HG02943 (cell line): ENCODE results near the gene POLG.

Source experiments
- ATAC-seq: cut with Tn5 transposase; IDR thresholded peaks from one replicate; pipeline ENCODE4 v1.9.1; 2021; ENCODE audit warnings: mild to moderate bottlenecking, low read depth, moderate library complexity; ENCODE audit not compliant: unreplicated experiment

Gene POLG

DNA sequence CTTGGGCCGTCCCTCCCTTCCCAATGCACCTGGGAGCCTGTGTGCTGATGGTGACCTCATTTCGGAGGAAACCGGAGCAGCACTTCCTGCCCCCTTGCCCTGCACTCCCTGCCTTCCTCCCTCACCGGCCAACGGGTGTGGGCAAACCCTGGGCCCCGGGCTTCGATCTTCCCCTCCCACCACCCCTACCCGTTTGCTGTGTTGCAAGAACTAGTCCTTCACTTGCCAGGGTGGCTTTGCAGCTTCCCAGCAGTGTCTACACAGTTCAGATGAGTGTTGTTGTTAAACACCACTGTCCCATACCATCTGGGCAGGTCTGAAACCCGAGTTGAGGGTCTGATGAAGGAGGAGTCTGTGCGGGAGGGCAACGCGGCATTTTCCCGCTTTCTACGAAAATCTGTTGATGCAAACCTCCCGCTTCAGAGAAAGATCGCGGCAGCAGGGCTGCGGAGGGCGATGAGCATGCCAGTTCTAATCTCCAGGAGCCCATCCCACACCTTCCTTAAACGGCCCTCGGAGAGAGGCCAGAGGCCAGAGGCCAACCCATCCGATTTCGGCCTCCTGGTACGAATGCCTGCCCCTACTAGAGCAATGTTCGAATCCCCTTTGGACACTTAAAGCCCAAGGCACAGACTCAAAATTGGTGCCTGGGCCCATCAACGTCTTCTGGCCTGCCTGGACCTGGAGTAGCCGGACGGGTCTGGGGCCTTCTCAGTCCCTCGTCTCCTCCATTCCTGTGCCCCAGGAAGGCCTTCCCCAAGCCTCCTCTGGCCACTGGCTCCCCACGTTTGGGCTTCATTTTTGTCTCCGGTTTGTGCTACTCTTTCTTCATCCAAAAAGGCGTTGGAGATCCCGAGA, 35.7 kb upstream of the POLG start:
- ATAC-seq: no peak

DNA sequence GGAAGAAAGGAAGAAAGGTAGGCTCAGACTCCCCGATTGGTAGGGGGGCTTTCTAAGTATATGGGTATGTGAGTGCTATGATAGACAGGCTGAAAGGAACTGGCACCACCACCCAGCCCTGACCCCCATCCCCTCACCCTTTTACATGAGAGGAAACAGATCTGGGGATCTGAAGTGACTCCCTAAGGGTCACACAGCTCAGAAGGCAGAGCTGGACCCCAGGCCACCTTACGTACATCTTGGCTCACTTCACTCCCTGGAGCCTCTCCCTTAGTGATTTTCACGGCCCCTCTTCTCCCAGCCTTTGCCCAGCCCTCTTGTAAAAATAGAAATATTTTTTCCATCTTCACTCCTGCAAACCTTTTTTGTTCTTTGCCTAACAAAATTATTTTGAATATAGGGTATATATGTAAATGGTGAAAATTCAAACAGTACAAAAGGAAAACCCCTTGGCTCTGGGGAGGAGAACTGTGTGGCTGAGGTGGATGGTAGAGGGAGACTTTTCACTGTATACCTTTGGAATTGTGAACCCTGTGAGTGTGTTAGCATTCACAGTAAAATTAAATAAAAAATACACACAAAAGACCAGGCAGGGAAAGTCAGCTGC, 34.8 kb upstream of the POLG start:
- no peak for ATAC-seq

DNA sequence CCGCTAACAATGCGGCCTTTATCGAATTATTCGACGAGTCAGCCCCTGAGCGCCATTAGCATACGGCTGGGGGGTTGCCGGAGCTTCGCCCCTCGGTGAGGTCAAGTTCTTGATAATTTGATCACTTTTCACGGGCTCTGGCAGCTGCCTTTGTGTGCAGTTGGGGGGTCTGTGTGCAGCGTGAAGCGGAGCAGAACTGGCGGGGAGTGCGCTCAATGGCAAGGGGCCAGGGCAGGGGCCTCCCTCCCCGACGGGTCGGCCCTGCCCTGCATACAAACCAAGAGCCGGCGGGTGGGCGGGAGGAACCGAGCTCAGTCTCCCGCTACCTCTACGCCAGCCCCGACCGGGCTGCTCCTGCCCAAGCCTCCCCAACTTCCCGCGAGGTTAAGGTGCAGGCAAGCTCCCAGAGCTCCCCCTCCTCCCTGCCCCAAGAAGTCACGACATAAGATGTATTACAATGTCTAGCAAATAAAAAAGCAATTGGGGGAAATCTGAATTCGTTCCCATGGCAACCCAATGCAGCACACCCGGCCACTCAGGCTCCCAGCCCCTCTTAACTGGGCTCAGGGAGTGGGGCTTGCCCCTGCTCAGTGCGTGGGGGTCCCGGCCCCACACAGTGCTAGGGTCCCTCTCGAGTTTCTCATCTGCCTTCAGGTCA, 34.1 kb upstream of the POLG start:
- no peak for ATAC-seq

DNA sequence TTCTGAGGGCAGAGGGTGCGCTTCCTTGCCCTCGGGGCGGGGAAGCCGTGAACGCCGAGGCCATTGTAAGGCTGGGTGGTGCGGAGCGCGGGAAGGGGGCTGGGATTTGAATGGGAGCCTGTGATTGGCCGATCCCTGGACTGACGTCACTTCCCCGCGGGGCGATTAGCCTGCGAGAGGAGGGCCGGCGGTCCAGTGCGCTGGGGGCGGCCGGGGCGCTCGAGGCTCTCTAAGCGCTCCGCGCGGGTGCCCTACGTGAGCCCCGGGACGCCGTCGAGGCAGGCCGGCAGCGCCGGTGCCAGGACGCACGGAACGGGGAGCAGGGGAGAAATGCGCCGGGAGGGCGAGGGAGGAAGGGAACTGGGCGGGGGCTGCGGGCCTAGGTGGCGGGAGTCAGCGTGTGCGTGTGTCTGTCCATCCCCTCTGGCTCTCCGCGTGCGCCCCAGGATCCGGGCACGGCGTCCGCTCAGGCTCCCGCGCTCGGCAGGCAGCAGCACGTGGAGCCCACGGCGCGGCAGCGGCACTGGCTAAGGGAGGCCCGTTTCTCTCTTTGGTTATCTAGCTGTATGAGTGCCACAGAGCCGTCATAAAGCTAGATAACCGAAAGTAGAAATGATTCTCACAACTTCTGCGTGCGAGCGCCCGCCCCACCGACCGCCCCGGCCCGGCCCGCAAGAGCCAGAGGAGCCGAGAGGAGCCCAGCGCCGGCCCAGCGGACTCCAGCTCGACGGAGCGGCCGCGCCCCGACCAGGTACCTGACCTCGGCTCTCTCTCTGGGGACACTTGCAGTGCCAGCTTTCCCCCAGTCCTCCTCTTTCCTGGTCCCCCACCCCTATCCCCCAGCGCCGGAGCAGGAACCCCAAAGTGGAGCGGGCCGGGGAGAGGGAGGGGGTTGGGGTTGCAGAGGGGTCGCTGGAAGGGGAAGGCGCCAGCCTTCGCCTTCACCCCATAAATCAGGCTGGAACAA, 33.1 kb upstream of the POLG start:
- no peak for ATAC-seq

DNA sequence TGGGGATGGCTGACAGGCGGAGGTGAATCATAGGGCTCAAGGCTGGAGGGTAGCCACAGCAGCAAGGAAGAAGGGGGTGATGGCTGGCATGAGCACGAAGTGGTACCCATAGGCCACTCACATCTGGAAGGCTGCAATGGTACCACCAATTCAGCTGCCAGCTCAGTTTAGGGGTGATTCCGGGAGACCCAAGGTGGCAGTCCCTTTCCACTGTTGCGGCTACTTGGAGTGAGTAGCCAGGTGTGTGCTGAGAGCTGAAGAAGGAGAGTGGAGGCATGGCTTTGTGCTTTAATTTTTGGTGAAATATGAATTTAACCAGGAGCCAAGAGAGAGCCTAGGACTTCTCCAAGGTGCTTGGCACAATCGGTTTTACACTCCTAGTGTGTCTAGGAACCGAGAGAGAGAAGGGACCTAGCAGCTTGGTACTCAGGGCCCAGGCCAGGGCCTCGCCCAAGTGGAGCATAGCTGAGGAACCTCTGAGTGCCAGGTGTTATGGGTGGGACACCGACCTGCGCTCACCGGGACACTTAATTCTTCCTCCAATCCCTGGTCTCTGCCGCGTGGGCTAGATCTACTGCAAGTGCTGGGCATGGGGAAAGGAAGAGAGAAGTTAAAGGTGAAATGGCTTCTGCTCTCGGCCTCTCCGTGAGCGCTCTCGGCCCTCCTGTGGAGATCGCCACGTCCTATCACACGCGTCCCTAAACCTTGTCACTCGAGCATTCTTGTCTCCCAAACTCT, 32.2 kb upstream of the POLG start:
- ATAC-seq: no peak

DNA sequence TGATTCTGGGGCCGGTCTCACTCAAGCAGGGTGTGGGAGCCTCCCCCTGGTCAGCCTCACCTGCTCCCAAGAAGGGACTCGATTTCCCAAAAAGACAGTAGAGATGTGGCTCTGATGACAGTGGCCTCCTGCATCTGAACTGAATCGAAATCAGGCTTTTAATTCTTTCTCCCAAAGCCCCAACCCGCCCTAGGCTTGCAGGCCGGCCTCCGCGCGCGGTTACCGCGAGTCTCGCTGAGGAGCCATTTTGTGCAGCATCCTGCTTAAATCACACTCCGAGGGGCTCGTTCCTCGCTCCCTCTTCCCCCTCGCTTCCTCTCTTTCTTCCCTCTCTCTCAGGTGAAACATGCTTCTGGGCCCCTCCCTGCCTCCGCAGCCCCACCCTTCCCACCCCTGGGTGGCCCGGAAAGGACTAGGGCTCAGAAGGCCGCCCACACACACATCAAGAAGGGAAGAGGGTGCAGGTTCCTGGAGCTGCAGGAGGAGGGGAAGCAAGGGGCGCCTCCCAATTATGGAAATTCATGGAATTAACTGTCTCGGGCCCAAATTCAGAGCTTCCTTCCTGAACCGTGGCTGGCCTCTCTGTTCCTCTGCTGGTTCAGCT, 30.9 kb upstream of the POLG start:
- no peak for ATAC-seq

DNA sequence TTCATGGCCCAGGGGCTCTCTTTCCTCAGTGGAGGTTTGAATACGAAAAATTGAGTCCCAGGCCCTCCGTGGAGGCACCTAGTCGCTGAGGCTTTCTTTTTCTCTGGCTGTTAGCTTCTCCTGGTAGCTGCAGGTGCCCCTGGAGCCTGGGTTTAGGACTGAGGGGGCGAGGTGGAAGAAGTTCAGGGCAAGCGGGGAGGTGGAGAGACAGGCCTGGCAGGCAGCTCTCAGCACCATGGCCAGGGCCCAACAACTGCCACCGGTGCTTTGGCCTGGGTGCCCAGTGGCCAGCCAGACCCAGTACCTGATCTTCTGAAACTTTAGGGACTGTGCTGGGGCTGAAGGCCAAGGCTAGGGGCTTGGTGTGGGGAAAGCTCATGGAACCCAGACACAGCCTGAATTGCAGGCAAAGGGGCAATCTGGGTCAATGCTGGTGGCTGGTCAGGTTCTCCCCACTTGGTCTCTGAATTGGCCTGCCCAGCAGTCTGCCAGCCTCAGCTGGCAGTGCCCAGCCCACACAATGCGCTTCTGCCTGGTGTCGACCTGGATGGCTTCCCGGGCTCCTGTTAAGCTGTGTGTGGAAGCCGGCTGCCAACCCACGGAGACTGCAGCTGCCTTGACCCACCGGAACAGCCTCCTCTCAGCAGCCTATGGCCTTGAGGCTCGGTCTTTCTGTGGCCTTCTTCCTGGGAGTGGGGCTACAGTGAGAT, 30.3 kb upstream of the POLG start:
- no peak for ATAC-seq

DNA sequence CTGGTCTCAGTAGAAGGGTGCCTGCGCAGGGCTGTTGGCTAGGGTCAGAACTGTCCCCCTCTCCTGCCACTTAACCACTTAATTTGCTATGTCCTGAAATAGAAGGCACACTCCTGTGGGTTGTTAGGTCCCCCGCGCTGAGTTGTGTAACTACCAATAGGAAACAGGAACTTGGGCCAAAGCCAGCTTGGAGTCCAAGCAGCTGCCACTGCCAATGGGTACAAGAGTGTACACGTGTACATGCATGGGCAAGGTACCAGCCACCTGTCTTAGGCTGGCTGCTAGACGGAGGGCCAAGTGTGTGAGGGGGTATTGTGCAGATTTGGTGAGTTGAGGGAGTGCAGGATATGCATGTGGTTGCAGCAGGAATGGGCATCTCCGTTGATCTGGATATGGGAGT, 29.7 kb upstream of the POLG start:
- no peak for ATAC-seq

DNA sequence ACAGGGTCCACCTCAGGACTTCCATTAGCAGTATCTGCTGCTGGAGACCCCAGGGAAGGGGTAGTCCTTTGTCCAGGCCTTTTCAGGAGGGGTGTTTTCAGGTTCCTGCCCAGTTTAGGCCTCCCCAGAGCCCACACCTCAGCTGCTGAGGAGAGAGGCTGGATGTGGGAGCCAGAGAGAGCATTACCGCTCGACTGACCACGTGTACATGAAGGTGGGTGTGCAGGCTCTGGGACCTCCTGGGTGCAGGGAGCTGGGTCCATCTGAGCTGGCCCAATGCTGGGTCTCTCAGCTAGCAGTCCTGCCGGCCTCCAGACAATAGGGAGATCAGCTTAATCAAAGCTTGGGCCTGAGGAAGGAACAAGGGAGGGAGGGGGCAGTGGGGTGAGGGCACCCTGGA, 29.1 kb upstream of the POLG start:
- no peak for ATAC-seq

DNA sequence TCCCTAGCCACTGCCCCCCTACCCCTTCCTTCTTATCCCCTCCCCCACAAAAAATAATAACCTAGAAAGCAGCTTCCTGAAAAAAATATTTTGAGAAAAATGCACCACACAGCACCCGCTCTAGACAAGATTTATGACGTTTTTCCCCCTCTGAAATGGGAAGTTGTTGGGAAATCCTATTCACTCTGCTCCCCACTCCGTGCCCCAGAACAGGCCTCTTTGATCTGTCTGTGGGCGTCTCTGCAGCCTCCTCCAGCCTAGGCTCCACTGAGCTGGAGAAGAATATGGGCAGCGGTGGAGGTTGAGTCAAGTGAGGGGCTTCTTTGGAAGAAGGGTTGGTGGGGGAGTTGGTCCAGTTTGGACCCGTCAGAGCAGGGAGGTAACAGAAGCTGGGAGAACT, 28.5 kb upstream of the POLG start:
- ATAC-seq: no peak

DNA sequence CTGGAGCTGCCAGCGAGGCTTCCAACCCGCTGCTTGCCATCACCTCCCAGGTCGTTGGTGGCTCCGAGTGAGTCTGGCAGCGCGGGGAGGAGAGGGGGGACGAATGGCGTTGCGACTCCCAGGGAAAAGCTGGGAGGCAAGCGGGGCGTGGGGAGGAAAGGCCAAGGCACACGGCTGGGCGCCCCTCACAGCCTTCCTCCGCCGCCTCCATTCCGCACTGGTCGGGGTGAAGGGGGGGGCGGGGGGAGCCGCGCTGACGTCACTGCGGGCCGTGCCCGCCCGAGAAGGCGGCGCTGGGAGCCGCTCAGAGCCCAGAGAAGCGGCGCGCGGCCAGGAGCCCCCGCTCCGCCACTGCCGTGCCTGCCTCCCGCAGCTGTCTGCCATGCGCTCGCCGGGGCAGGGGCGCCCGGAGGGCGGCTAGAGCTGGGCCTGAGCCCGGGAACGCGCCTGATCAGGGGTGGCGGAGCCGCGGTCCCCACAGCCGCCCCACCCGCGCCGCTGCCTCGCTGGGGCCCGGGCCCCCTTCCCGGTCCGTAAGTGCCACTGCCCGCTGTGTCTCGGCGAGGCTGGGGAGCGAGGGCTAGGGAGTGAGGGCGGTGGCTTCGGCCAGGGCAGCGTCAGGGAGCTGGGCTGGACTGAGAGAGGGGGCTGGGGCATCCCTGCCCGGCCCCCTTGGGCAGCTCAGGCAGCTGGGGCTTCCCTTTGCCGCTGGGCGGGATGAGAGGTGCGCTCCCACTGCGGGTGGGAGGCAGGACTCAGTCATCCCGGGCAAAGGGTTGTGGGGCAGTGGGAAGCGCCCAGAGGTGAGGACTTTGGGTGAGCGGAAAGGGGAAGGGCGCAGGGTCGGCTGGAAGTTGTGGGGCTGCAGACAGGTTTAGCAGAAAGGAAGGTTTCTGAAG, 27.8 kb upstream of the POLG start:
- ATAC-seq: no peak

DNA sequence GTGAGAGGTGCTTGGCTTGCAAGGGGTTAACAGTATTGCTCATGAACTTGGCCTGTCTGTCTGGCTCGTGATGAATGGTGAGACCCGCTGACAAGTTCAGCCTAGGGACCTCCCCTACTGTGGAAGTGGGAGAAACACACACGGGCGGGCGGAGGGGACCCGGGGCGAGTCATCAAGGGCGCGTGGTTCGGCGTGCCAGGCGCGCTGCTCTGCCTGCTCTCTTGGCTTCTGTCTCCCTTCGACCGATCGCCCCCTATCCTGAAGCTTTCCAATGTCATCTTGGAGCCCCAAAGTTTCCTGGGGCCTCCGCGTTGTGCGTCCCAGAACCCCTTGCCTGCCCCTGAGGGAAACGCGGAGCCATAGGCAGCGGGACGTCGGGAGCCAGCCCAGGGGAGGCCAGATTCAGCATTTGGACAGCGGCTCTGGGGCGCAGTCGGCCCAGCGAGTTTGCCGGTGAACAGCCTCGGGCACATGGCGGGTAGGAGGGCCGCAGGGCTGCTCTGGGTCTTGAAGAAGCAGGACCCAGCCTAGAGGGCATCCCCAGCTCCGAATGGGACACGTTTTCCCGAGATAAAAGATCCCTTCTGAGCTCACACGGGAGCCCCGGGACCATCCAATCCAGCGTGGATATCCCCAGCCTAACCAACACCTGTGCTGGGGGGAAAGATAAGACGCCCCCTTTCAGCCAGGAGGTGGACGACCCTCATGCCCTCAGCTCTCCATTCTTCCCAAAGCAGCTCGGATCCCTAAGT, 27.0 kb upstream of the POLG start:
- ATAC-seq: no peak

DNA sequence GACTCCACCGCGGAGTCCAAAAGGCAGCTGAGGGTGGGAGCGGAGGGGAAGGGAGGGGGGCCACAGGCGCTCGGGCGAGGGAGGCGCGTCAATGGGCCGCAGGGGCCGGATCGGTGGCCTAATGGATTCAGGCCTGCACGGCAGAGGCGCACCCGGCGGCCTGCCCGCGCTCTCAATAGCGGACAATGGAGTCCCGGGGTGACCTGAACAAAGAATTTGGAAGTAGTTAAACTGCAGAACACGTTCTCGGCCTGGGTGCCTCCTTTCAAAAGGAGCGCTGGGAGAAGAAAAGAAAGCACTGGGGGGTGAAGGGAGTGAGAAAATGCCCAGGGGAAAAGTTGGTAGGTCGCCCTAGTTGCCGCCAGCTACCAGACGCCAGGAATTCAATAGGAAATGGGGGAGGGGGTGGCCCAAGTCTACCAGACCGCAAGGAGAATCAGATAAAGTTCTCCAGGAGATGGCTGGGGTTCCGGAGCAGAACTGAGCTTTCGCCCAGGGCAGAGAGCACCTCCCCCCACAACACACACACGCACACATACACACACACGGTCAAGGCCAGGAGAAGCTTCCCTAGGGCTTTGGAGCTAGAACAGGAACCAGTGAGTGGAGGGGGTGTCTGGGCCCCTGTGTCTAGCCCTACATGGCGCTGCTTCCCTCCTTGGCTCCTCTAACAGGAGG, 25.8 kb upstream of the POLG start:
- ATAC-seq: no peak

DNA sequence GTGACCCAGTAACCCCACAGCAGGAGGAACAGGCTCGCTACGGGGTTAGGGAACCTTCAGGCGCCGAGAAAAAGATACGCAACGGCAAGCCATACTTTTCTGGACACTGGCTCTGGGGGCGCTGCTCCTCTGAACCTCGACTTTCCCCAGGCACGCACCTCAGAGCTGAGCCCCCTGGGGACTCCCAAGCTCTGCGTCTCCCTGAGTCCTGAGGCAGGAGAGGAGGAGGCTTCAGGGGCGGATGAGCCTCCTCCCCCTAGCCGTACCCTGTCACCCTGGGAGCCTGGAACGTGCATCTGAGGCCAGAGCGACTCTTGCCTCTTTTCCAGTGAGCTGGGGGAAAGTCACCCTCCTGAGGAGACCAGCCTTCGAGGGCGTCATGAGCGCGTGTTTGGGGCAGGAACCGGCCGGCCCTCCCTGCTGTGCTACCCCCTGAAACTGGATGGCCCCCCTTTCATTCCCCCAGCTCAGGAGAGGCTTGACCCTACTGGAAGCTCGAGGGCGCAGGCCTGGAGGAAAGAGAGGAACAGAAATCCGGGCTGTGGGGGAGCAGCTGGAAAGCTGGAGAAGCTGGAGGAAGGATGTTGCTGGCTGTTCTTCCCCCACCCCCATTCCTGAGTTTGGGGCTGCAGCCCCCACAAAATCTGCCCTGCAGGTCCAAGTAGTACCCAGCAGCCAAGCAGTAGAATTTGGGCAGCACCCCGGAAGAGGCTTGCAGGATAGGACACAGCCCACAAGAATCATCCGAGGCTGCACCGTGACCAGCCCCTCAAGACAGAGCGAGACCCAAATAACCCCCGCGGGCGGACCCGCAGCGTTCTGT, 25.1 kb upstream of the POLG start:
- no peak for ATAC-seq

DNA sequence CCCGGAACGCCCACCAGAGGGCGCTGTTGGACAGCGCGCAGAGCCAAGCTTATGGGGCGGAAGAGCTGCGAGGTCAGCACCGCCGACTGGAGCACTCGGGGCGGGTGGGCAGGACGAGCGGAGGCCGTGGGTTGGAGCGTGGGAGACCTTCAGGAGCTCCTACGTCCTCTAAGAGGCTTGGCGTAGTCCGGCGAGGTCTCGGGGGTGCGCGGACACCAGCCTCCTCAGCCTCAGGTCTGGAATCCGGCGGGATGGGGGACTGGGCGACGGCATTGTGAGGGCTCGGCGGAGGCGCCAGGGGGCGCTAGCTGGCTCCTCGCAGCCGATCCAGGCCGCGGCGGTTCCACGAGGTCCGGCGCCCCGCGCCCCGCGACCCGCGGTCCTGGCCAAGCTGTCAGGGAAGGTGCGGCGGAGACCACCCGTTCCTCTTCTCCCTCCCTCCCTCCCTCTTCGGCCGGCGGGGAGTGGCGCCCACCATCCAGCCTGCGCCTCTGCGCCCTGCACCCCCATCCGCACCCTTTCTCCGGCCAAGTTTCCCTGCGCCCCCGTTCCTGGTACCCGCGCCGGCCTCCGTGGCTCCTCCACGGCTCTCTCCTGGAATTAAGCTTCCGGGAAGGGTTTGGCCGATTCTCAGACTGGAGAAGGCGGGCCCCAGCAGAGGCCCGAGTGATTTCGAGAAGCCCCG, 24.3 kb upstream of the POLG start:
- peak; percentile 79 for ATAC-seq
